GM15510 (cell line): ENCODE results near the gene TSSK3.

Source experiments
- POLR2A ChIP-seq: IDR thresholded peaks from 3 replicates; pipeline ENCODE4 v1.6.1; 2011; ENCODE audit warnings: borderline replicate concordance; ENCODE audit not compliant: insufficient read length; ENCODE audit errors: extremely low read depth

Gene TSSK3

GRCh38 chr1:32362474-32363313 is at the start of gene TSSK3, which contains the start of gene FAM229A:
Gene TSSK3, plus strand, starts transcription at chr1:32362539. Its CDS starts 163 bp downstream, at chr1:32362702.
Gene FAM229A, minus strand, starts transcription at chr1:32362485. Its CDS starts 394 bp downstream, at chr1:32362091.
- TF ChIP-seq POLR2A, result no peak

- TF ChIP-seq POLR2A, result no peak
These were observed 45.4 kb upstream of the TSSK3 start for GRCh38 chr1:32316903-32317277.

- TF ChIP-seq POLR2A, result no peak
These were observed 44.0 kb upstream of the TSSK3 start for GRCh38 chr1:32318127-32318869.

- no peak for TF ChIP-seq POLR2A
These were observed 40.5 kb upstream of the TSSK3 start for GRCh38 chr1:32321712-32322291.

GRCh38 chr1:32327204-32327603 is 35.1 kb upstream of the TSSK3 start:
- TF ChIP-seq POLR2A, result no peak

- no peak for TF ChIP-seq POLR2A
These were observed 32.3 kb upstream of the TSSK3 start for GRCh38 chr1:32329931-32330466.

- no peak for TF ChIP-seq POLR2A
These were observed 31.7 kb upstream of the TSSK3 start for GRCh38 chr1:32330558-32331151.

GRCh38 chr1:32331549-32331948 is 30.8 kb upstream of the TSSK3 start:
- TF ChIP-seq POLR2A, result no peak

GRCh38 chr1:32332290-32333079 is 29.9 kb upstream of the TSSK3 start:
- TF ChIP-seq POLR2A, result peak; percentile 35

GRCh38 chr1:32333251-32333963 is 28.9 kb upstream of the TSSK3 start:
- TF ChIP-seq POLR2A, result no peak

GRCh38 chr1:32334274-32334861 is 28.0 kb upstream of the TSSK3 start:
- peak; percentile 35 for TF ChIP-seq POLR2A

GRCh38 chr1:32334864-32335534 is 27.3 kb upstream of the TSSK3 start:
- peak; percentile 41 for TF ChIP-seq POLR2A

- TF ChIP-seq POLR2A, result no peak
These were observed 26.9 kb upstream of the TSSK3 start for GRCh38 chr1:32335535-32335789.
